ENCODE measurements around the gene ITGB1.

DNA sequence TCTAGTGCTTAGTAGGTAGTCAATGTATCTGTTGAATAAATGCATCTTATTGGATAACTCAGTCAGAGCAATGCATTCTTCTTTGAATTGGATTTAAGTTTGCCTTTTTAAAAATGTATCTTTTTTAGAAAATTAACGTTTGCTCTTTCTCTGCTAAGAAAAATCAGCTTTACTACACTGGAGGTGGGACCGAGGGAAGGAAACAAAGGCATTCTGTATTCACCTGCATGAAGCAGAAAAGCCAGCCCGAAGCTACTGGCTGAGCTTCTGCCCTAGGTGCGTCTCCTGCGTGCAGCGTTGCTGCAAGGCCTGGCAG, 22.2 kb upstream of the ITGB1 start:
- no peak for TF ChIP-seq POLR2A (IDR thresholded peaks at IDR 0.05)
- TF ChIP-seq, protein P1, sequence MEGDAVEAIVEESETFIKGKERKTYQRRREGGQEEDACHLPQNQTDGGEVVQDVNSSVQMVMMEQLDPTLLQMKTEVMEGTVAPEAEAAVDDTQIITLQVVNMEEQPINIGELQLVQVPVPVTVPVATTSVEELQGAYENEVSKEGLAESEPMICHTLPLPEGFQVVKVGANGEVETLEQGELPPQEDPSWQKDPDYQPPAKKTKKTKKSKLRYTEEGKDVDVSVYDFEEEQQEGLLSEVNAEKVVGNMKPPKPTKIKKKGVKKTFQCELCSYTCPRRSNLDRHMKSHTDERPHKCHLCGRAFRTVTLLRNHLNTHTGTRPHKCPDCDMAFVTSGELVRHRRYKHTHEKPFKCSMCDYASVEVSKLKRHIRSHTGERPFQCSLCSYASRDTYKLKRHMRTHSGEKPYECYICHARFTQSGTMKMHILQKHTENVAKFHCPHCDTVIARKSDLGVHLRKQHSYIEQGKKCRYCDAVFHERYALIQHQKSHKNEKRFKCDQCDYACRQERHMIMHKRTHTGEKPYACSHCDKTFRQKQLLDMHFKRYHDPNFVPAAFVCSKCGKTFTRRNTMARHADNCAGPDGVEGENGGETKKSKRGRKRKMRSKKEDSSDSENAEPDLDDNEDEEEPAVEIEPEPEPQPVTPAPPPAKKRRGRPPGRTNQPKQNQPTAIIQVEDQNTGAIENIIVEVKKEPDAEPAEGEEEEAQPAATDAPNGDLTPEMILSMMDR (IDR thresholded peaks at IDR 0.05), result no peak

Data from heart left ventricle (tissue), 13 donors.